ENCODE results near the gene APEX1.

The APEX1 gene

DNA sequence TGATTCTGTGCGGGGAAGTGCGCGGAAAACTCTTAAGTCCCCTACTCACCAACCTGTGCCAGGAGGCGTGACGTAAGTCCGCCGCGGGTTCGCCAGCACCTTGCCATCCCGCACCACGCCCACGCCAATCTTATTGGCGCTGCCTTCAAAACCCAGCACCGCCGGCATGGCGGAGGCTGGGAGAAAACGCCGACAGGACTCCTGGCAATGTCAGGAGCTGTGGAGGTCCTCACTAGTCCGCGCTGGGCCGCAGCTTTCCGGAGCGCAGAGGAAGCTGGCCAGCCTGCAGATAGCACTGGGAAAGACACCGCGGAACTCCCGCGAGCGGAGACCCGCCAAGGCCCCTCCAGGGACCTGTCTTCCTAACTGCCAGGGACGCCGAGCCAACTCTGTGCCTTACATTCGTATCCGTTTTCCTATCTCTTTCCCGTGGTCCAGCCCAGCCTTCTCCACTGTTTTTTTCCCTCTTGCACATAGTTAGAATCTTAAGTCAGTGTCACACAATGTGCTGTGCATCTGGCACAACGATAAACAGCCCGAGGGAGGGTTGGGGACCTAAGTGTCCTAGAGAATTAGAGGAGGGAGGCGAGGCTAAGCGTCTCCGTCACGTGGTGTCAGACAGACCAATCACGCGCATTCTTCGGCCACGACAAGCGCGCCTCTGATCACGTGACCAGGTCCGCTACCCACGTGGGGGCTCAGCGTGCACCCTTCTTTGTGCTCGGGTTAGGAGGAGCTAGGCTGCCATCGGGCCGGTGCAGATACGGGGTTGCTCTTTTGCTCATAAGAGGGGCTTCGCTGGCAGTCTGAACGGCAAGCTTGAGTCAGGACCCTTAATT, at the start of gene APEX1, which contains the start of gene OSGEP:
APEX1 (plus strand) TSS at position 711 of the 839 bp plus-strand sequence. CDS start 420 bp downstream, outside the sequence.
OSGEP (minus strand) TSS at position 297 of the 839 bp plus-strand sequence; CDS start at position 168, 129 bp downstream.
- peak; percentile 100 for DNase-seq

DNA sequence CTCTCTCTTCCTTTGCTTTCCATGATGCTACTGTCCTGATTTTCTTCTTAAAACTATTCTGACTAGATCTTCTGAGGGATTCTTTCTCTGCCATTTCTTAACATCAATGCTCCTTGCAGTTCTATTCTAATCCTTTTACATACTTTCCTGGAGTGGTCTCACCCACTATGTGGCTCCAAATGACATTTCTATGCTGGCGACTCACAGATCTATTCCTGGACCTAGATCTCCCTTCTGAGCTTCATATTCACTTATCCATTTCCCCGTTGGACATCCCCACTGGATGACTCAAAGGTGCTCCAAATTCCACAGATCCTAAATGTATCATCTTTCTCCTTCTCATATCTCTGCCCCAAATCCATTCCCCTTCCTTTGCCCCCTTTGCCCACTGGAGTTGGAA, 45.8 kb upstream of the APEX1 start:
- DNase-seq: no peak

DNA sequence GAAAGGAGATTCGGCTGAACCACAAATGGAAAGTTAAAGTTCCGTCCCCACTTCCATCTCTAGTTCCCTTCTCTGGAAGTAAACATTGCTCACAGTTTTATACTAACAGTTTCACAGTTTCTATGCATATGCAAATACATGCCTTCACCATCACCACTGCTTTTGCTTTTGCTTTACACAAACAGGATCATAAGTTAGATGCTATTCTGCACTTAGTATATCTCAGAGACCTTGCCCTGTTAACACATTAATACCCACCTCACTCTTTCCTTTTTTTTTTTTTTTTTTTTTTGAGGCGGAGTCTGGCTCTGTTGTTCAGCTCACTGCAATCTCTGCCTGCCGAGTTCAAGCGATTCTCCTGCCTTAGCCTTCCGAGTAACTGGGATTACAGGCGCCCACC, 42.6 kb upstream of the APEX1 start:
- no peak for DNase-seq

DNA sequence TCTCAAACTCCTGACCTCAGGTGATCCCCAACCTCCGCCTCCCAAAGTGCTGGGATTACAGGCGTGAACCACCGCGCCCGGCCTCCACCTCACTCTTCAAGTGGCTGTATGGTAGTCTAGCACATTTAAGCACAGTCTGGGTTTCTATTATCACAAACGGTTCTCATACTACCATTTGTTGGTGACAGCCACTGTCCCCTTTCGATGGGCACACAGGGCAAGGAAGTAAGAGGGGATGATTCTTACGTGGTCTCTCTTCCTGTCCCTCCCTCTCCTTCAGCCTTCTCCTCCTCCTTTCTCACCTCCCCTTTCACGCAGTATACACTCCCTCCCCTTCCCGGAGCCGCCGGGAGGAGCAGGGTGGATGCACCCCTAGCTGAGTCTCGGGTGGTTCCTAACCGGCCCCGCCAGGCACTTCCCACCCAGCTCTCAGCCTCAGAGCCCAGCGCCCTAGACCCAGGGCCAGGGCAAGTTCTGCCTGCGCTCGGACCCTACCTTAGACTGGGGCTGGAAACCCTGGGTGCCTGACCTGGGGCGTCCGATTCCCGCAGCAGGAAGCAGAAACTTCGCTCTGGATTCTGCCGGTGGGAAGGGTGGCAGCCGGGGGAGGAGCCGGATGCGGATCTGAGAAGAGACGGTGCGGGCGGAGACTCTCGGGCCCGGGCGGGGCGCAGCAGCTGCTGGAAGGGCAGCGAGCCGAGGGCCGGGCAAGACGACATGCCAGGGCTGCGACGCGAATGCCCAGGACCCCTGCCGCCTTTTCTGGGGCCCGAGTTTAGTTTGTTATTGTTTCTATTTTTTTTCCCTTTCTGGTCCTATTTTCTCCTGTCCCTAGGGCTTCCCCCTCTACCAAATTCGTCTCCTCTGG, 41.9 kb upstream of the APEX1 start, which contains the start of gene TEP1:
TEP1 (minus strand) TSS at position 626 of the 868 bp plus-strand sequence. CDS start 5,062 bp downstream, outside the sequence.
- DNase-seq: peak; percentile 81

DNA sequence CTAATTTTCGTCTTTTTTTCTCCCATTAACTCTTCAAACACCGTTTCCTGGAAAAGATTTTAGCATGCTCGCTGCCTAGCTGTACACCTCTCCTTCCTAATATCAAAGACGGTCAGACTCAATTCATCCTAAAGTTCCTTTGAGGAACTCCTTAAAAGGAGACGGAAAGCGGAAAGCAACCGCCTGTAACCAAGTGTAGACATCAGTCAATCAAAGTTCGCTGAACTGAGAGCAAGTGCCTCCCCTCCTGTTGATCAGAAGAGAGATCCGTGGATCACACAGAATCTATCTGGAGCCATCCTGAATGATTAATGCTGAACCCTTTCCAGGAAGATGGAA, 41.3 kb upstream of the APEX1 start:
- DNase-seq: peak; percentile 17

GRCh38 chr14:20415782-20416206, 39.2 kb upstream of the APEX1 start:
- DNase-seq: peak; percentile 32

GRCh38 chr14:20416223-20416622, 38.8 kb upstream of the APEX1 start:
- DNase-seq: no peak

- no peak for DNase-seq
These were observed 37.5 kb upstream of the APEX1 start for GRCh38 chr14:20417250-20418186.

GRCh38 chr14:20418501-20418909, 36.5 kb upstream of the APEX1 start:
- no peak for DNase-seq

GRCh38 chr14:20419419-20419818, 35.6 kb upstream of the APEX1 start:
- DNase-seq: no peak

DNA sequence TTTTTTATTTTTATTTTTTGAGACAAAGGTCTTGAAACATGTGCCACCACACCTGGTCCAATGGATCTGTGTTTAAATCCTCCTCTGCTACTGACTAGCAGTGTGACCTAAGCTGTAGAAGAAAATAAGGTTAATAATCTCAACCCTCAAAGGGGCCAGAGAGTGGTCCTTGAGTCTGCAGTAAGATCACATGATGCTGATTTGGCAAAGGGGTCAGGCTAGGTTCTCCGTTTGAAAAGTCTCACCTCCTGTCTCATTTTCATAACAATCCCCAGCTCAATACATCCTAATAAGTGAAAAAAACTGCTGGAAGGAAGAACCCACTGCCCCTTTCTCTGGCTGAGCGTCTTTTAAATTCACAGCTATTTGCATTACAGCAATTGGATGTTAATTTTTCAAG, 33.8 kb upstream of the APEX1 start:
- DNase-seq: no peak

GRCh38 chr14:20422886-20423285, 32.1 kb upstream of the APEX1 start:
- DNase-seq: no peak

GRCh38 chr14:20424851-20425250, 30.2 kb upstream of the APEX1 start:
- DNase-seq: no peak

GRCh38 chr14:20427231-20428009, 27.6 kb upstream of the APEX1 start:
- peak; percentile 66 for DNase-seq

DNA sequence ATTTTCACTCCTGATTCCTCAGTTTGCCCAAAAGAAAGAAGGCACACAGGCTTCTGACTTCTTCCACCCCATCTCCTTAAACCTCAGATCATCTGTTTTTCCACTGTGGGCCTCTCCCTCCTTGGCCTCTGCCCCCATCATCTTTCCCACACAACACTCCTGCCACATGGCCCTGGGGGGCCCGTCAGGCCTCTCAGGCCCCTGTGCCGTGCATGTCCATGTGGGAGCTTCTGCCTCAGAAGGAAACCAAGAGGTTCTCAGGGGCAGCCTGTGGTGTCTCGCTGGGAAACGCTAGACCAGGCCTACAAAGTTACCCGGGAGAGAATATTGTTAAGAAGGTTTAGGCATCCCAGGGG, 27.0 kb upstream of the APEX1 start:
- DNase-seq: no peak

DNA sequence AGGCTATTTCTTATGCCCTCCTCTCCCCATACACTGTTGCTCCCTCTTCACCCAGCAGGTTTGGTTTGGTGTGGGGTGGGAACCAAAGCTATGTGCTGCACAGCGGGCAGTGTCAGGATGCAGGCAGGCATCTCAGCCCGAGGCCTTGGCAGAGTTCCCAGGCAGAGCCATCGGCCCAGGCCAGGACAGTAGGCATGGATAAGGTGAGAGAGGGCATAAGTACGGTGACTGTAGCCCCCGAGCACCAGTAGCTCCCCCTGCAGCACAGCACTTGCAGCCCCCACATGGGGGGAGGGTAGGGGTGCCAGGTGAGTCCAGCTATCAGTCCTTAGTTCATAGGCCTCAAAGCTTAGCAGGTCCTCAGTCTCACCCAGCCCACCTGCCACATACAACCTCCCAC, 26.2 kb upstream of the APEX1 start:
- no peak for DNase-seq

- no peak for DNase-seq
These were observed 25.0 kb upstream of the APEX1 start for GRCh38 chr14:20429801-20430669.

- DNase-seq: no peak
These were observed 20.1 kb upstream of the APEX1 start for GRCh38 chr14:20434701-20435581.

GRCh38 chr14:20435582-20436362, 19.3 kb upstream of the APEX1 start, which contains the start of gene KLHL33:
TSS of gene KLHL33 (minus strand) at chr14:20436166. CDS start at chr14:20435811, 355 bp downstream.
- DNase-seq: no peak

Data from kidney glomerular epithelial cell (primary cell).